GM21390 (cell line): ENCODE data around the gene MDH2.
"Not testable (repeated sequence)": the region's sequence is repeated elsewhere in the genome, so short reads cannot be mapped to it uniquely, and the experiment has no call there.

Experiments
- ATAC-seq: cut with Tn5 transposase; IDR thresholded peaks from one replicate; pipeline ENCODE4 v1.9.1; 2021; ENCODE audit not compliant: unreplicated experiment

The MDH2 gene

GRCh38 chr7:76047811-76048667 is at the start of gene MDH2, which contains the start of gene STYXL1:
Gene MDH2, plus strand, starts transcription at chr7:76048106. Its CDS starts 55 bp downstream, at chr7:76048161.
Gene STYXL1, minus strand, starts transcription at chr7:76048000. Its CDS starts 17,477 bp downstream, at chr7:76030523.
- ATAC-seq = peak; percentile 94

- no peak for ATAC-seq
Measured at GRCh38 chr7:76000566-76000965, 47.3 kb upstream of the MDH2 start.

- ATAC-seq = no peak
Measured at GRCh38 chr7:76002139-76002538, 45.8 kb upstream of the MDH2 start.

GRCh38 chr7:76002822-76003221 is 45.1 kb upstream of the MDH2 start:
- no peak for ATAC-seq

GRCh38 chr7:76003351-76003750 is 44.6 kb upstream of the MDH2 start:
- no peak for ATAC-seq

GRCh38 chr7:76005004-76005403 is 42.9 kb upstream of the MDH2 start:
- ATAC-seq = not testable (repeated sequence)

- ATAC-seq = no peak
Measured at GRCh38 chr7:76008156-76008687, 39.7 kb upstream of the MDH2 start.

GRCh38 chr7:76009672-76010600 is 38.0 kb upstream of the MDH2 start:
- ATAC-seq = no peak

GRCh38 chr7:76011442-76011861 is 36.5 kb upstream of the MDH2 start:
- ATAC-seq = no peak

GRCh38 chr7:76016191-76016947 is 31.5 kb upstream of the MDH2 start:
- ATAC-seq = no peak

GRCh38 chr7:76018520-76018919 is 29.4 kb upstream of the MDH2 start:
- ATAC-seq = not testable (repeated sequence)

GRCh38 chr7:76020031-76020714 is 27.7 kb upstream of the MDH2 start:
- no peak for ATAC-seq

GRCh38 chr7:76022026-76022780 is 25.7 kb upstream of the MDH2 start:
- ATAC-seq = no peak

GRCh38 chr7:76023002-76023401 is 24.9 kb upstream of the MDH2 start:
- no peak for ATAC-seq

- ATAC-seq = not testable (repeated sequence)
Measured at GRCh38 chr7:76029682-76030081, 18.2 kb upstream of the MDH2 start.

GRCh38 chr7:76031964-76032363 is 15.9 kb upstream of the MDH2 start:
- no peak for ATAC-seq

- no peak for ATAC-seq
Measured at GRCh38 chr7:76037310-76037709, 10.6 kb upstream of the MDH2 start.

- no peak for ATAC-seq
Measured at GRCh38 chr7:76040126-76040525, 7.8 kb upstream of the MDH2 start.

GRCh38 chr7:76044375-76044865 is 3.5 kb upstream of the MDH2 start:
- ATAC-seq = no peak
